K562 (cell line): ENCODE measurements around the gene ROMO1. TPM values are rescaled to one million over a fixed set of nuclear protein-coding genes. Genes with fewer than 3 reads are reported as not detected.

Source experiments
- ATAC-seq: fragments of 200-7000 bp; cut with Tn5 transposase; 3 replicates; pipeline ENCODE4 v1.9.1; 2020; ENCODE audit warnings: moderate library complexity
- BruUV-seq: library from RNA; stranded (reverse); fragments of 400-500 nt; replicated peaks from 2 replicates; lab custom pipeline; 2021; lab: Mats Ljungman, UMichigan
- CTCF ChIA-PET: fragments of 300-600 bp; formaldehyde crosslinking; extraction: SDS; loops from one replicate; lab custom pipeline; 2021; ENCODE audit warnings: low intra/inter-chr PET ratio; lab: Yijun Ruan, JAX
- POLR2A ChIA-PET: fragments of 300-600, 350-650 bp; sonication (Branson Sonifier 250); formaldehyde crosslinking; extraction: SDS; loops from one replicate; lab custom pipeline; 2021; ENCODE audit warnings: antibody characterized with exemption, inconsistent platforms; lab: Yijun Ruan, JAX
- DNase-seq, 4 experiments: peaks; one replicate each; pipeline versions ENCODE4 v3.0.0 to v3.0.0-alpha.2; 2011 to 2018; ENCODE audit warnings: low spot score in 3 of 4, mixed read lengths in 3 of 4; ENCODE audit errors: extremely low read depth in 1 of 4
- FAIRE-seq: peaks from 2 replicates; lab custom pipeline; 2011; peaks lifted over from hg19 to GRCh38; lab: Jason Lieb, UNC
- H2AFZ ChIP-seq: 2 replicates; pipeline ENCODE4 v1.6.0; 2011; ENCODE audit warnings: low read depth, low read length, control low read depth, inconsistent platforms
- H3K27ac ChIP-seq: fragments of 200-600 bp; 3 replicates; pipeline ENCODE4 v1.8.0; 2011; ENCODE audit warnings: low read depth, mild to moderate bottlenecking, control low read depth, inconsistent platforms, low read length, moderate library complexity, mixed read lengths; ENCODE audit errors: extremely low read depth
- H3K27me3 ChIP-seq, 2 experiments: fragments of 300-600 bp in 1 of 2; 2 replicates in 1 of 2; 3 replicates in 1 of 2; pipeline versions ENCODE4 v1.6.0 to v1.8.0; 2011; ENCODE audit warnings: inconsistent platforms in 2 of 2, low read length in 2 of 2, mild to moderate bottlenecking in 1 of 2, mixed read lengths in 1 of 2, moderate library complexity in 1 of 2; ENCODE audit not compliant: control insufficient read depth in 2 of 2, insufficient read depth in 2 of 2
- H3K36me3 ChIP-seq: fragments of 300-600 bp; 3 replicates; pipeline ENCODE4 v1.8.0; 2011; ENCODE audit warnings: mild to moderate bottlenecking, low read length, inconsistent platforms; ENCODE audit not compliant: control insufficient read depth, insufficient read depth
- H3K4me1 ChIP-seq, 2 experiments: fragments of 200-600 bp in 1 of 2; replicated peaks in 1 of 2; 2 replicates in 1 of 2; 3 replicates in 1 of 2; pipeline versions ENCODE4 v1.5.1 to v1.8.0; 2011; ENCODE audit warnings: inconsistent platforms in 2 of 2, low read length in 2 of 2, mild to moderate bottlenecking in 1 of 2, mixed read lengths in 1 of 2, moderate library complexity in 1 of 2; ENCODE audit not compliant: control insufficient read depth in 2 of 2, insufficient read depth in 2 of 2
- H3K4me2 ChIP-seq: 2 replicates; pipeline ENCODE4 v1.6.1; 2011; ENCODE audit warnings: low read length, control low read depth, inconsistent platforms, mixed read lengths; ENCODE audit not compliant: insufficient read depth
- H3K4me3 ChIP-seq: fragments of 200-600 bp; sonication (generic), shearing (Covaris generic); 2 replicates; pipeline ENCODE4 v1.5.1; 2016; ENCODE audit warnings: control low read depth, inconsistent platforms
- H3K79me2 ChIP-seq: fragments of 200-600 bp; 3 replicates; pipeline ENCODE4 v1.8.0; 2011; ENCODE audit warnings: low read length, inconsistent platforms; ENCODE audit not compliant: control insufficient read depth, insufficient read depth
- H3K9ac ChIP-seq, 2 experiments: 2 replicates each; pipeline versions ENCODE4 v1.6.0 to v1.6.1; 2011; ENCODE audit warnings: low read depth in 2 of 2, low read length in 2 of 2, control low read depth in 1 of 2, inconsistent platforms in 1 of 2, mild to moderate bottlenecking in 1 of 2, mixed read lengths in 1 of 2; ENCODE audit not compliant: insufficient read depth in 1 of 2
- H3K9me1 ChIP-seq: one replicate; pipeline ENCODE4 v1.6.0; 2011; ENCODE audit warnings: inconsistent platforms, mild to moderate bottlenecking, low read length, moderate library complexity; ENCODE audit not compliant: control insufficient read depth, insufficient read depth
- H3K9me3 ChIP-seq: replicated peaks from 2 replicates; pipeline ENCODE4 v1.5.1; 2011; ENCODE audit warnings: low read depth, low read length, inconsistent platforms; ENCODE audit not compliant: control insufficient read depth, insufficient read depth
- H4K20me1 ChIP-seq: replicated peaks from 2 replicates; pipeline ENCODE4 v1.6.1; 2011; ENCODE audit warnings: low read length, inconsistent platforms, mixed read lengths; ENCODE audit not compliant: control insufficient read depth, insufficient read depth
- POLR2A ChIP-seq: fragments of 450-650 bp; conservative IDR thresholded peaks from 2 replicates; pipeline ENCODE4 v1.6.1; 2016
- POLR2B ChIP-seq: fragments of 450-650 bp; IDR thresholded peaks from 2 replicates; pipeline ENCODE4 v1.6.1; 2018; ENCODE audit warnings: low read depth; ENCODE audit not compliant: partially characterized antibody
- RREB1 ChIP-seq: fragments of 250-450 bp; sonication (Bioruptor Pico); IDR thresholded peaks from 2 replicates; pipeline ENCODE4 v1.4.0; 2020
- SOX6 ChIP-seq: fragments of 450-650 bp; IDR thresholded peaks from 2 replicates; pipeline ENCODE4 v1.6.1; 2014; ENCODE audit warnings: mild to moderate bottlenecking
- TAF7 ChIP-seq: fragments of 450-650 bp; IDR thresholded peaks from 2 replicates; pipeline ENCODE4 v1.6.1; 2016; ENCODE audit warnings: missing genetic modification characterization, missing compliant biosample characterization
- ZBTB11 ChIP-seq, 3 experiments: fragments of 200-800 bp in 1 of 3; fragments of 250-450 bp in 1 of 3; fragments of 450-650 bp in 1 of 3; sonication (Bioruptor Pico) in 1 of 3; sonication (Bioruptor generic) in 1 of 3; formaldehyde crosslinking in 1 of 3; IDR thresholded peaks; 2 replicates each; pipeline versions ENCODE4 v1.6.1 to v1.8.0; 2016 to 2022; ENCODE audit warnings: mild to moderate bottlenecking in 2 of 3, missing genetic modification characterization in 2 of 3, missing compliant biosample characterization in 1 of 3, moderate library complexity in 1 of 3
- ZNF644 ChIP-seq: fragments of 200-800 bp; sonication (Bioruptor generic); IDR thresholded peaks from 2 replicates; pipeline ENCODE4 v1.6.1; 2016; ENCODE audit warnings: low read depth, missing genetic modification characterization, missing compliant biosample characterization
- WGBS: fragments of 100-300 bp; shearing (Covaris generic); methylation state at CpG from one replicate; pipeline ENCODE4 v1.1.6; 2016; ENCODE audit warnings: low coverage, mixed read lengths; ENCODE audit not compliant: insufficient coverage; ENCODE audit errors: missing lambda C conversion rate; 5-methylcytosine and 5-hydroxymethylcytosine counted together
- in situ Hi-C: fragments of 300-500 bp; cut with MboI; formaldehyde crosslinking; loops from 4 replicates; pipeline ENCODE4 v1.15.0; 2018; ENCODE audit warnings: inconsistent platforms, mixed read lengths
- intact Hi-C: fragments of 100-400 bp; cut with micrococcal nuclease; formaldehyde crosslinking; loops from 2 replicates; pipeline ENCODE4 v1.14.2; 2022
- polyA plus RNA-seq, 8 experiments: library from polyadenylated mRNA; depleted of rRNA in 4 of 8; stranded (reverse) in 5 of 8; unstranded in 3 of 8; fragments of >200 nt; fragmentation: Nextera tagmentation in 2 of 8; fragmentation: Illumina TruSeq in 1 of 8; extraction: Ambion mirVana in 2 of 8; extraction: Trizol in 1 of 8; gene quantifications; 2 replicates each; pipeline versions ENCODE4 v1.2.1 to v1.2.3, GENCODE V29; 2011 to 2014; ENCODE audit warnings: inconsistent platforms in 1 of 8, missing spikeins in 1 of 8
- total RNA-seq, 7 experiments: library from RNA; depleted of rRNA in 6 of 7; stranded (reverse); fragments of >200 nt in 6 of 7; fragmentation: Illumina TruSeq in 2 of 7; extraction: Trizol in 2 of 7; gene quantifications; 2 replicates each; pipeline versions ENCODE4 v1.2.1 to v1.2.3, GENCODE V29; 2011 to 2021; ENCODE audit warnings: low replicate concordance in 1 of 7

ROMO1 gene
- total and polyA plus RNA-seq, 9 of the 15 experiments (the other 6 are each of a cell fraction or from before 2014, with no cell fraction given): 31.8 to 741 (median 226) TPM

- TF ChIP-seq ZBTB11 (CRISPR knock-in tag; IDR thresholded peaks at IDR 0.05): no peak
- no peak for TF ChIP-seq SOX6
- TF ChIP-seq POLR2A: no peak
- TF ChIP-seq ZNF644 (tag): no peak
Observed at GRCh38 chr20:35653893-35654292, 45.3 kb upstream of the ROMO1 start (continued).

GRCh38 chr20:35654415-35654814, 44.8 kb upstream of the ROMO1 start:
- H3K9me3 ChIP-seq: no peaks in the 10 kb centered on the region
- no peak overlapping the region for H3K4me2 ChIP-seq
- peaks cover 0 to 5% of the 10 kb centered on the region in 2 experiments; a peak in 1 of 5 replicates for H3K4me1 ChIP-seq
- peaks cover 66% of the 10 kb centered on the region for H3K36me3 ChIP-seq
- ChIA-PET CTCF (no interaction called here), POLR2A (interaction anchor here (0.7 to 3.8 kb wide), 4 partner anchors 10 to 188 kb away, joined by 3 to 26 read pairs (median 4); partner anchors contain the start of genes CPNE1 and RBM12)
- H3K27ac ChIP-seq: no peak overlapping the region
- peaks cover 99% of the 10 kb centered on the region for H3K79me2 ChIP-seq
- H2AFZ ChIP-seq: no peak overlapping the region
- no peak for TF ChIP-seq RREB1 (CRISPR knock-in tag)
- no peak for TF ChIP-seq TAF7 (tag)
- 0 out of 2 replicates have a peak, but pooled peaks have one; percentile 19 for TF ChIP-seq POLR2A
- TF ChIP-seq POLR2B: peak; percentile 16
- no peak for DNase-seq
- no peak overlapping the region; a peak in 1 of 4 replicates for H3K9ac ChIP-seq
- ATAC-seq: no peak
- no peaks in the 10 kb centered on the region for H3K27me3 ChIP-seq
- BruUV-seq: no TSS peak
- intact Hi-C loops: no loop called here
- in situ Hi-C loops: no loop called here
- no peaks in the 10 kb centered on the region for H3K9me1 ChIP-seq
- H4K20me1 ChIP-seq: peaks cover 22% of the 10 kb centered on the region; the same call in 1 of the 2 replicates
- FAIRE-seq: no peak
- 99% methylated on average over 9 of the region's 9 CpGs for WGBS
- H3K4me3 ChIP-seq: no peak overlapping the region
